SIG-M5 treated with dmso at 0.1 percent for 504 hours (cell line): Measurements from ENCODE around the gene OR11A1.

Source experiments
- DNase-seq: peaks from one replicate; lab custom pipeline; 2025; ENCODE audit not compliant: unreplicated experiment; lab: John Stamatoyannopoulos, UW

OR11A1 gene, protein sequence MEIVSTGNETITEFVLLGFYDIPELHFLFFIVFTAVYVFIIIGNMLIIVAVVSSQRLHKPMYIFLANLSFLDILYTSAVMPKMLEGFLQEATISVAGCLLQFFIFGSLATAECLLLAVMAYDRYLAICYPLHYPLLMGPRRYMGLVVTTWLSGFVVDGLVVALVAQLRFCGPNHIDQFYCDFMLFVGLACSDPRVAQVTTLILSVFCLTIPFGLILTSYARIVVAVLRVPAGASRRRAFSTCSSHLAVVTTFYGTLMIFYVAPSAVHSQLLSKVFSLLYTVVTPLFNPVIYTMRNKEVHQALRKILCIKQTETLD

DNA sequence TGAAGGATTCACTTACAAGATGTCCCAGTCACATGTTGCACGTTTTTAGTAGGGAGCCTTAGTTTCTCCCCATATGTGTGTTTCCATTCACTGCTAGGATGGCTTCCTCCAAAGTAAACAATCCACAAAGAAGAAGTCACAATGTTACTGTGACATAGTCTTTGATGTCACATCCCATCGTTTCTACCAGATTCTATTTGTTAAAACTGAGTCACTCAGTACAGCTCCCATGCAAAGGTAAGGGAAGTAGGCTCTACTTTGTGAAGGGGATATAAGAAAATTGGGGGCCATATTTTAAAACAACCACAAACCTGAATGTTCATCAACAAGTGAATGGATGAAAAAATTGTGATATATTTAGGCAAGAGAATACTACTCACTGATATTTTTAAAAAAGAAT, at the start of gene OR11A1, which contains the start of gene OR2H1:
Gene OR11A1, minus strand, starts transcription at position 101 of the 400 bp plus-strand sequence. CDS start 29,430 bp downstream, outside the sequence.
Gene OR2H1, plus strand, starts transcription at position 185 of the 400 bp plus-strand sequence. CDS start 4,615 bp downstream, outside the sequence.
- no peak for DNase-seq

DNA sequence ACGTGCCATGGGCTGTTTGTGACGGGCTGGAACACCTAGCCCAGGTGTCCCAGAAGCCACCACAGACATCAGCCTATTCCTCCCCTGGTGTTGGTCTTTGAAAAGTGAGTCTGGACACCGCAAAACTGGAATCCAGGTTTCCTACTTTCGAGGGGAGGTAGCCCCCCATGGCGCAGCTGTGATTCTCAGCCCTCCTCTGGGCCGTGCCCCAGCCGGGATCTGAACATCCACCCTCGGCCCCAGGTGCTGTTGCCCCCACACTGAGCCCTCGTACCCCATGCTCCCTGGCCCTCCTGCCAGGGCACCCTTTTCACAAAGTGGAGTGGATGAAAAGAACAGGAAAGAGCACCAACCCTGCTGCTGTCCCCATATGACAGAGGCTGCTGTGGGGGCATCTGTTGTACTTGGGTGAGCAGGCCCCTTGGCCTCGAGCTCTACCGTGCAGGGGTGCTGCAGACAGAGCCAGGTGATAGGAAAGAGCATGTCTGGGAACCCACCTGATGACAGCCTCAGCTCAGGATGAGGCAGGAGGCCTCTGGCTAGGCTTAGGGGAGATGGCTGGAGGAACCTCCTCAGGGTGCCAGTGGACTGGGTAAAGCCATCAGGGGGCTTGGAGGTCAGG, 49.7 kb upstream of the OR11A1 start:
- no peak for DNase-seq

DNA sequence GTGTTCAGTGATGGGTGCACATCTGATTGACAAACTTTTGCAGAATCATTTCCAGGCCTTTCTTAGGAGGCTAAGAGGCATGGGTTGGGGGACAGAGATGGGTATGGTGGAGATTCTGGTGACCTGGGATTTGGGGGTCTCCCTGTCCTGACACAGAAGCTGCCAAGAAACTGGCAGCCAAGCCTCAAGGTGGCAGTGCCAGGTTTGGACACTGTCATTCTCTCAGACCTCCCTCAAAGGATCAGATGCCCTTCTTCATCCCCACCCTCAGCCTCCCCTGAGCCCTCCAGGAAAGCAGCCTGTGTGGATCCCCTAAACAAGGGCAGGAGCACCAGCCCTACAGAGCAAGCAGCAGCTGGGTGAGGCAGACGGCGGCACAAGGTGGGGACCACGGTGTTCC, 48.9 kb upstream of the OR11A1 start:
- no peak for DNase-seq

DNA sequence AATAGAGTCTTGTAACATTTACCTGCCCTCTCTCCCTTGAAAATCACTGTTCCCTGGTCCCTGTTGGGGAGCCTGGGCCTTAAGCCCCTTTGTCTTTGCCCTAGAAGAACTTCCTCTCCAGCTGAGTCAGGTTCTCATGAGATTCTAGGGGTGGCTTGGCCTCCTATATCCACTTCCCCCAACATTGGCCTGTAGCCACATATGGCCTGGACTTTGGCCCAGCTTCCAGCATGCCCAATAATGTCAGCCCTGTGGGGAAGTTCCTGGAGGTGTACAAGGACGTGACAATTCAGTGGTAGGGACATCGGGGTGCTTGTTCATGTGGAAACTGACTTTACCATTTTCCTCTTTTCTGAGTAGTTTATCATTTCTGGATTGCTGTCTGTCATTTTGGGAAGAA, 48.1 kb upstream of the OR11A1 start:
- no peak for DNase-seq

- no peak for DNase-seq
Measured at GRCh38 chr6:29502597-29502996, 45.7 kb upstream of the OR11A1 start.

DNA sequence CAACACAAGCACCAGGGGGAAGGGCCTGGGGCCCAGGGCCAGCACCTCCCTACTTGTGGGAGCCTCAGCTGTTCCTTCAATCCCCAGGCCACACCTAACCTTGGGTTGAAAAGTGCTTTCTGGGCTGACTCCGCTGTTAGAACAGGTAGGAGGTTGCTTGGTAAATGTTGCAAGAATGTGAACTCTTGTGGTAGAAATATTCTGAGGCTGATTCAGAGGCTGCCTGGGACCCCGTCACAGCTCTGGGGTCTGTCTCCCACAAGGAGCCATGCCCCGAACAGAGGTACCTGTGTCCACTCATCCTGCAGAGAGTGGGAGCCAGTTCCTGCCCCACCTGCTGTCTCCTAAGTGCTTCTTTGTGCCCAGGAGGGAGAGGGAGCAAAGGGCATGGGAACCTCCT, 45.3 kb upstream of the OR11A1 start:
- no peak for DNase-seq

DNA sequence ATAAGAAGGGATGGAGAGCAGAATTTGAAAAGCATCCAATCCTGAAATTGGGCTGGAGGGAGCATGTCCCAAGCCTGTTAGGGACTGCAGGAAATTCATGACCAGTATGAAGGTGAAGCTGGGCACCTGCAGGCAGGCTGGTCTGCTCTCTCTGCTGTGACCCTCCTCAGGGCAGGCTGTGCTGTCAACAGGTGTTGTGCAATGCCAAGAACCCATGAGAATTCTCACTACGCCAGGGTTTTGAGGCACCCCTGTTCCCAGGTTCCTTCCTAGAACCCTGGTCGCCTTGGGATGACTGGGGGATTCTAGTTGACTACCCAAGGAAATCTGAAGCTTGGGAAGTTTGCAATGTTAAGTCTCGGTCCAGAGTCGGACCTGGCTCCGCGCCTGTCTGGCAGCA, 44.2 kb upstream of the OR11A1 start:
- DNase-seq: no peak

- no peak for DNase-seq
Measured at GRCh38 chr6:29500594-29500993, 43.7 kb upstream of the OR11A1 start.

DNA sequence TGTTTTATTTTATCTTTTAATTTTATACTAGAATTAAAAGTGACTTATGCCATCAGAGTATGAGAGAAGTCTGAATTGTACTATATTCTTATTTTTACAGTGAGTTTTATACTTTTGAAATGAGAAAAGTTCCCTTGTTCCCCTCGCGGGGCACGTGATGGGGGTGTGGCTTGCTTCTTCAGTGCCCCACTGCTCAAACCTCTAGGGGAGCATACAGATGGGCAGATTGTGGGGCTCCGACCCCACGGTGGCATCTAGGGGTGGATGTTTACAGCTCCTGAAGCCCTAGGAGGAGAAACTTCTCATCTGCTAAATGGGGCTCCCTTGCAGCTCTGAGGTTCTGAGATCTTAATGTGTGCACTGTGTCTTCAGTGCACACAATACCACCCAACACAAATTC, 42.8 kb upstream of the OR11A1 start:
- no peak for DNase-seq

GRCh38 chr6:29496961-29497360, 40.1 kb upstream of the OR11A1 start:
- no peak for DNase-seq

GRCh38 chr6:29495571-29495970, 38.7 kb upstream of the OR11A1 start:
- no peak for DNase-seq

DNA sequence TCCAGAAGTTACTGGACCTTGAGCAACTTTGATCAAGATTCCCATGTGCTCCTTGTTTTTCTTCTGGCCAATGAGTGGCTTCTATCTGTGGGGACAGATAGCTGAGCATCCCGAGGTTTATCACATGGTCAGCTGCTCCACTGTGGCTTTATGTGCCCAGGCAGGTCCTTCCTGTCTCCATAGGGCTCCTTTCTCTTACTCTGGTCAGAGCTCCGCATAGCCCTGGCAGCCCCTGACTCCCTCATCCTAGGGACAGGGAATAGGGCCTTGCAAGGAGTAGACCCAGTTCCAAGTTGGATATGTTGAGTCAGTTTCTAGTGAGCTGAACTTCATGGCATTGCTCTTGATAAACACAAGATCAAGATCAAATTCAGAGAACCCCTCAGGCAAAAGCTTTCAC, 37.3 kb upstream of the OR11A1 start:
- DNase-seq: no peak

GRCh38 chr6:29493261-29493660, 36.4 kb upstream of the OR11A1 start:
- DNase-seq: no peak

- DNase-seq: no peak
Measured at GRCh38 chr6:29491574-29491973, 34.7 kb upstream of the OR11A1 start.

DNA sequence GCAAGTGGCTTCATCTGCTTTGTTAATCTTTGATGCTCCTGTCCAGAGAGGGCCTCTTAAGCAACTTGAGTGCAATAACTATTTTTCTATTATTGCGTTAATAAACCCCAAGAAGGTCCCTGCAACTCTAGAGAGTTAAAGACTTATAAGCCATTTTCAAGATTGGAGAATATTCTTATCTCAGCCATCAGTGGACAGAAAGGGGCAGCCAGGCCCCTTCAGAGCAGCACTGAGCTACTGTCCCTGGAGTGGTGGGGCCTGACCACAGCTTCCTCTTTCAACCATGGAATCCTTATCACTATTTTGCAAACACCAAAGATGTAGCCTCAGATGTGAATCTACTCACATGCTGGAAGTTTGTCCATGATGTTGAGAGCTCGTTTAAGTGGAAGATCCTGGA, 33.7 kb upstream of the OR11A1 start:
- peak; percentile 37 for DNase-seq

GRCh38 chr6:29490055-29490454, 33.2 kb upstream of the OR11A1 start:
- DNase-seq: no peak

DNA sequence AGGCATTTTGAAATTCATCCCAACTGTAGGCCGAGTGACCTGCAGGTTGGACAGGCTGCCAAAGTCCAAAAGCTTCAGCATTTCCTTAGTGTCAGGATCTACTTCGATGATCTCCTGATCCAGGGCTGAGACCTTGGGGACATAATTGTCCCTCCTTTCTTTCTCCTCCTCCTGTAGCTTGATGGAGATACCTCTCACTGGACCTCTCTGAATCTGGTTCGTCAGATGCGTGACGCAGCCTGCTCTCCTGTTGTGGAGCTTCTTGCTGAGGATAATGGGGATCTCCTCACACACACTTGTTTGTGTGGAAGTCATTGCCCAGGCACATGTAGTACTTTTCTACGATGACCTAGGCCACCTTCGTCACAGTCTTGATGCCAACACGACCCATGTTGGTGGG, 32.4 kb upstream of the OR11A1 start:
- DNase-seq: no peak

GRCh38 chr6:29488874-29489273, 32.0 kb upstream of the OR11A1 start:
- no peak for DNase-seq

DNA sequence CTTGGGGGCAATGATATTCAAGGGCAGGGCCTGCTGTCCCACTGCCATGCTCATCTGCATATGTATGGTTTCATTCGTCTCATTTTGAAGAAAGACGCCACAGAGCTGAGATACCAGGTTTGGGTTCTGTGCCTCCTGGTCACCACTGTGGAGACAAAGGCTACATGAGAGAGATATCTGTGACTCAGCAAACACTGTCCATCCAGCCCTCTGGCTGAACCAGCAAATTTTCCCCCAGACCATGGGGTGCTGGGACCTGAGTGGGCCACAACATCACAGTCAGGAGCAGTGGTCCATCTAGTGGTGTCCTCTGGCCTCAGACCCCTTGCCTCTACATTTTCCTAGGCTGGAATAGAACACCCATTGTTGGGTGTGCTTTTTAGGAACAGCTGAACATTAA, 30.8 kb upstream of the OR11A1 start, which contains the start of gene MAS1L:
Gene MAS1L, minus strand, starts transcription at position 297 of the 400 bp plus-strand sequence. Its CDS starts 54 bp downstream, at position 243.
- no peak for DNase-seq

DNA sequence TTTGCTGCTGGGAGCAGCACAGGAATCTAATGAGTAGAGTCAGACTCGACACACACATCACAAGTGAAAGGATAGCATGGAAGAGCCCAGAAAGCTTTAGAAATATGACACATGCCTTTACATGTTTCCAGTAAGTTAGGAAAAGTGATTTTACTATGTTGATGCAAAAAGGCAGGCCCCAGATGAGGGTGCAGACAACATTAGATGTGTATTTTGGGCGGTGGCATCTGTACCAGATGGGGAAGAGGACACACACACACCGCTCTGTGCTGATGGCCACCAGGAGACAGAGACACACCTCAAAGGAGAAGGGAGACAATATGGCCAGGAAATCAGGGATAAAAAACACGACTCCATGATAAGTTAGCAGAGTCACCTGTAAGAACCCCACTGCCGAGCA, 30.3 kb upstream of the OR11A1 start:
- DNase-seq: no peak

GRCh38 chr6:29486577-29486976, 29.7 kb upstream of the OR11A1 start:
- DNase-seq: no peak

GRCh38 chr6:29483735-29484134, 26.9 kb upstream of the OR11A1 start:
- DNase-seq: no peak

- DNase-seq: no peak
Measured at GRCh38 chr6:29483186-29483585, 26.3 kb upstream of the OR11A1 start.
